ENCODE data around the gene INTS7.
"Not testable (repeated sequence)": the region's sequence is repeated elsewhere in the genome, so short reads cannot be mapped to it uniquely, and the experiment has no call there.

The INTS7 gene

GRCh38 chr1:211929683-211930082 is 105.7 kb downstream of the INTS7 start:
- no peak for DNase-seq

GRCh38 chr1:211928993-211929637 is 106.2 kb downstream of the INTS7 start:
- peak in 2 of 3 experiments; percentile 71 to 90 for DNase-seq

GRCh38 chr1:211928290-211928801 is 107.0 kb downstream of the INTS7 start:
- DNase-seq, result peak; percentile 71 to 98 (median 88)

GRCh38 chr1:211925016-211925415 is 110.3 kb downstream of the INTS7 start:
- DNase-seq, result peak; percentile 64 to 91 (median 82)

GRCh38 chr1:211924256-211924655 is 111.1 kb downstream of the INTS7 start:
- no peak for DNase-seq

GRCh38 chr1:211923095-211923494 is 112.3 kb downstream of the INTS7 start:
- no peak for DNase-seq

- no peak for DNase-seq
Measured at GRCh38 chr1:211921579-211922095, 113.7 kb downstream of the INTS7 start.

- DNase-seq, result no peak
Measured at GRCh38 chr1:211920602-211921226, 114.6 kb downstream of the INTS7 start.

GRCh38 chr1:211920141-211920572 is 115.2 kb downstream of the INTS7 start:
- DNase-seq, result peak in 1 of 3 experiments; percentile 20

GRCh38 chr1:211918843-211919414 is 116.4 kb downstream of the INTS7 start:
- no peak for DNase-seq

GRCh38 chr1:211916458-211916857 is 118.9 kb downstream of the INTS7 start:
- DNase-seq, result not testable (repeated sequence)

GRCh38 chr1:211915924-211916323 is 119.4 kb downstream of the INTS7 start:
- DNase-seq, result no peak

- no peak for DNase-seq
Measured at GRCh38 chr1:211912844-211913432, 122.4 kb downstream of the INTS7 start.

GRCh38 chr1:211912038-211912437 is 123.3 kb downstream of the INTS7 start:
- DNase-seq, result peak in 1 of 3 experiments; percentile 16

GRCh38 chr1:211910913-211911485 is 124.4 kb downstream of the INTS7 start:
- DNase-seq, result no peak

GRCh38 chr1:211910113-211910884 is 125.1 kb downstream of the INTS7 start:
- DNase-seq, result no peak

- DNase-seq, result no peak
Measured at GRCh38 chr1:211909395-211909794, 126.0 kb downstream of the INTS7 start.

- DNase-seq, result no peak
Measured at GRCh38 chr1:211908951-211909350, 126.4 kb downstream of the INTS7 start.

- DNase-seq, result no peak
Measured at GRCh38 chr1:211908453-211908852, 126.9 kb downstream of the INTS7 start.

- DNase-seq, result no peak
Measured at GRCh38 chr1:211903490-211904245, 131.7 kb downstream of the INTS7 start.

- DNase-seq, result no peak
Measured at GRCh38 chr1:211902624-211903291, 132.6 kb downstream of the INTS7 start.

All from NCI-H1417 (cell line).